SK-N-SH (cell line): Measurements from ENCODE around the gene CACNA2D3.

ENCODE experiments used
- CTCF ChIP-seq: fragments of 200-600 bp; sonication (generic); IDR thresholded peaks from 2 replicates; pipeline ENCODE4 v1.6.1; 2017; ENCODE audit warnings: antibody characterized with exemption, mild to moderate bottlenecking, moderate library complexity
- SIN3A ChIP-seq: IDR thresholded peaks from 2 replicates; pipeline ENCODE4 v1.6.1; 2012; ENCODE audit warnings: low read depth, mild to moderate bottlenecking, low read length, moderate library complexity, borderline replicate concordance
- YY1 ChIP-seq: IDR thresholded peaks from 2 replicates; pipeline ENCODE4 v1.4.0; 2012; ENCODE audit warnings: low read depth, mild to moderate bottlenecking

- no peak for TF ChIP-seq YY1
- TF ChIP-seq SIN3A = no peak
- TF ChIP-seq CTCF = no peak
Measured at GRCh38 chr3:54261141-54261540, 138.8 kb downstream of the CACNA2D3 start.
